Tibial artery (tissue), 4 donors: ENCODE measurements around the gene CA12.

ENCODE experiments used
- DNase-seq, 2 donors: peaks; one replicate each; pipeline ENCODE4 v3.0.0-alpha.2; 2019
- H3K27ac ChIP-seq, 2 donors: fragments of 200-600 bp; sonication (generic) in 1 of 2; 1 replicate in 1 of 2; 2 replicates in 1 of 2; pipeline ENCODE4 v1.5.1; 2018 to 2019; ENCODE audit warnings: mild to moderate bottlenecking in 1 of 2
- H3K27me3 ChIP-seq, 2 donors: fragments of 200-600 bp; sonication (generic) in 1 of 2; one replicate each; pipeline versions ENCODE4 v1.5.1 to v1.6.0; 2016 to 2019
- H3K36me3 ChIP-seq, 3 donors: fragments of 200-600 bp; sonication (generic) in 2 of 3; one replicate each; pipeline ENCODE4 v1.5.1; 2016 to 2019; ENCODE audit warnings: mild to moderate bottlenecking in 2 of 3
- H3K4me1 ChIP-seq, 4 donors: fragments of 200-600 bp; sonication (generic) in 2 of 4; 1 replicate in 3 of 4; 2 replicates in 1 of 4; pipeline ENCODE4 v1.5.1; 2016 to 2019
- H3K4me3 ChIP-seq, 2 donors: fragments of 200-600 bp; sonication (generic) in 1 of 2; 1 replicate in 1 of 2; 2 replicates in 1 of 2; pipeline ENCODE4 v1.5.1; 2018 to 2019; ENCODE audit warnings: mild to moderate bottlenecking in 2 of 2
- H3K9me3 ChIP-seq, 3 donors: fragments of 200-600 bp; sonication (generic) in 1 of 3; one replicate each; pipeline ENCODE4 v1.5.1; 2016 to 2019
- CTCF ChIP-seq, 2 experiments: fragments of 200-600 bp in 1 of 2; fragments of 450-650 bp in 1 of 2; IDR thresholded peaks; one replicate each; pipeline ENCODE4 v1.5.1; 2017 to 2019; ENCODE audit warnings: antibody characterized with exemption in 2 of 2, mild to moderate bottlenecking in 1 of 2, moderate library complexity in 1 of 2
- intact Hi-C: fragments of 100-400 bp; cut with DNase I; formaldehyde crosslinking; loops from one replicate; pipeline ENCODE4 v1.15.0; 2023; ENCODE audit warnings: low total_unique reads

CA12 gene

GRCh38 chr15:63277893-63278456 is 103.7 kb downstream of the CA12 start:
- intact Hi-C loops, result loop anchor here (5.0 kb wide), 1 partner anchor 156 kb away; the partner anchor contains the start of gene LACTB
- DNase-seq, result no peak
- Histone ChIP-seq H3K36me3 (peaks cover 0 to 21% (median 0%) of the 10 kb centered on the region in 3 donors), H3K9me3 (no peaks in the 10 kb centered on the region), H3K27me3 (no peaks in the 10 kb centered on the region), H3K4me3 (peak overlapping the region; percentile 74 to 99), H3K27ac (peak overlapping the region; percentile 91 to 99), H3K4me1 (peaks cover 0 to 9% (median 4%) of the 10 kb centered on the region in 4 donors)
- no peak for TF ChIP-seq CTCF (IDR thresholded peaks at IDR 0.05)

- DNase-seq, result peak; percentile 79 to 91
- no peaks in the 10 kb centered on the region for H3K9me3 ChIP-seq
- H3K4me3 ChIP-seq, result peak within 1 kb of the TSS; percentile 74 to 99
- peak within 1 kb of the TSS; percentile 91 to 99 for H3K27ac ChIP-seq
- no peaks in the 10 kb centered on the region for H3K27me3 ChIP-seq
- intact Hi-C loops, result loop anchor here (5.0 kb wide), 1 partner anchor 155 kb away; the partner anchor contains the start of gene LACTB
- peaks cover 0 to 21% (median 0%) of the 10 kb centered on the region in 3 donors for H3K36me3 ChIP-seq
- TF ChIP-seq CTCF (IDR thresholded peaks at IDR 0.05), result no peak
- peaks cover 0 to 9% (median 4%) of the 10 kb centered on the region in 4 donors for H3K4me1 ChIP-seq
Measured at GRCh38 chr15:63277038-63277892, 104.4 kb downstream of the CA12 start, which contains the start of gene APH1B. Gene APH1B, plus strand, starts transcription at chr15:63277605. Its CDS starts 19 bp downstream, at chr15:63277624.

GRCh38 chr15:63276342-63277037 is 105.2 kb downstream of the CA12 start:
- Histone ChIP-seq H3K4me1 (peaks cover 0 to 9% (median 4%) of the 10 kb centered on the region in 4 donors), H3K4me3 (peak overlapping the region; percentile 74 to 99), H3K9me3 (no peaks in the 10 kb centered on the region), H3K36me3 (peaks cover 0 to 21% (median 0%) of the 10 kb centered on the region in 3 donors), H3K27me3 (no peaks in the 10 kb centered on the region), H3K27ac (peak overlapping the region; percentile 91 to 99)
- no peak for DNase-seq
- TF ChIP-seq CTCF (IDR thresholded peaks at IDR 0.05), result no peak
- intact Hi-C loops, result loop anchor here (5.0 kb wide), 1 partner anchor 154 kb away; the partner anchor contains the start of gene LACTB

GRCh38 chr15:63274427-63274826 is 107.2 kb downstream of the CA12 start:
- Histone ChIP-seq H3K4me1 (peaks cover 0 to 9% (median 4%) of the 10 kb centered on the region in 4 donors), H3K36me3 (peaks cover 0 to 3% (median 0%) of the 10 kb centered on the region in 3 donors), H3K4me3 (no peak overlapping the region), H3K9me3 (no peaks in the 10 kb centered on the region), H3K27me3 (no peaks in the 10 kb centered on the region), H3K27ac (no peak overlapping the region)
- intact Hi-C loops, result no loop called here
- no peak for TF ChIP-seq CTCF (IDR thresholded peaks at IDR 0.05)
- no peak for DNase-seq
